Omental fat pad (tissue), 4 donors: Measurements from ENCODE around the gene IL17F. TPM values are rescaled to one million over a fixed set of nuclear protein-coding genes. Genes with fewer than 3 reads are reported as not detected.

Source experiments
- ATAC-seq: fragments of 150-250 bp; one replicate; pipeline ENCODE4 v1.9.1; 2016; ENCODE audit warnings: mild to moderate bottlenecking, moderate library complexity; ENCODE audit not compliant: low FRiP score
- DNase-seq: peaks from one replicate; pipeline ENCODE4 v3.0.0-alpha.2; 2019; ENCODE audit warnings: low spot score
- total RNA-seq, 4 donors: library from RNA; depleted of rRNA; stranded (reverse); fragments of >200 nt; gene quantifications; one replicate each; pipeline ENCODE4 v1.1.0, GENCODE V29; 2016
- TF ChIP-seq, protein P1 (sequence below), 3 donors: fragments of 450-650 bp; IDR thresholded peaks; one replicate each; pipeline ENCODE4 v1.5.1; 2016 to 2017; ENCODE audit warnings: antibody characterized with exemption in 3 of 3, mild to moderate bottlenecking in 3 of 3, moderate library complexity in 2 of 3

The IL17F gene
- total RNA-seq, 4 donors from 2014 or later = not detected

DNA sequence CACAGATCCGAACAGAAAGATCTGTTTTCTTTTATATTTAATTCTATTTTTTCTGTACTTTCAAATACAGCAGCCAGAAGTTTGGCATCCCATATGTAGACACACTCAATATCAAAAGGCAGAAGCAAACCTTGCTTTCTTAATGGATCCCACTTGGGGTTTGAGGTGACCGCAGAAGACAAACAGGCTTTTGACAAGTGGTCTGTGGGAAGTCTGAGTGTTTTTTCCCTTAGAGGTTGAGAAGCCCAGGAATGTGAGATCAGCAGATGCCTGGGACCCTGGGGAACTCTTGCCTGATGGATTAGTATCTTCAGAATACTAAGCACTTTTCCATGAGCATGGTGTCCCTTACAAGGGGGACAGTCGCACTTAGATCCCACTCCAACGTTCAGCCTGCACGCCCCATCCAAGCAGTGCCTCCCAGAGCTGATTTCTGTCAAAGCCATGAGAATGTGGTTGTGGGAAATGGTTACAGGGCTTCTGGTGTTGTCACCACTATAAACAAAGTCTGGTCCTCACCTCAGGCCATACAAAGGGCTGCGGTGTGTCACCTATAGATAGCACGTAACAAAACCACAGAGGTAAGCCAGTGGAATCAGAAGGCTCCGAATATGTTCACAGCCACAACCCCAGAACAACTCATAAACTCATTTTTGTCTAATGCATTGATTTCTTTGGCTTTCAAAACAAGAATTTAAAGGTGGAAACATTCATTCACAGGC lies 12.7 kb downstream of the IL17F start:
- DNase-seq = no peak
- ATAC-seq = no peak
- TF ChIP-seq, protein P1, sequence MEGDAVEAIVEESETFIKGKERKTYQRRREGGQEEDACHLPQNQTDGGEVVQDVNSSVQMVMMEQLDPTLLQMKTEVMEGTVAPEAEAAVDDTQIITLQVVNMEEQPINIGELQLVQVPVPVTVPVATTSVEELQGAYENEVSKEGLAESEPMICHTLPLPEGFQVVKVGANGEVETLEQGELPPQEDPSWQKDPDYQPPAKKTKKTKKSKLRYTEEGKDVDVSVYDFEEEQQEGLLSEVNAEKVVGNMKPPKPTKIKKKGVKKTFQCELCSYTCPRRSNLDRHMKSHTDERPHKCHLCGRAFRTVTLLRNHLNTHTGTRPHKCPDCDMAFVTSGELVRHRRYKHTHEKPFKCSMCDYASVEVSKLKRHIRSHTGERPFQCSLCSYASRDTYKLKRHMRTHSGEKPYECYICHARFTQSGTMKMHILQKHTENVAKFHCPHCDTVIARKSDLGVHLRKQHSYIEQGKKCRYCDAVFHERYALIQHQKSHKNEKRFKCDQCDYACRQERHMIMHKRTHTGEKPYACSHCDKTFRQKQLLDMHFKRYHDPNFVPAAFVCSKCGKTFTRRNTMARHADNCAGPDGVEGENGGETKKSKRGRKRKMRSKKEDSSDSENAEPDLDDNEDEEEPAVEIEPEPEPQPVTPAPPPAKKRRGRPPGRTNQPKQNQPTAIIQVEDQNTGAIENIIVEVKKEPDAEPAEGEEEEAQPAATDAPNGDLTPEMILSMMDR (IDR thresholded peaks at IDR 0.05) = no peak

- DNase-seq (no peak), ATAC-seq (no peak)
- TF ChIP-seq, protein P1 (IDR thresholded peaks at IDR 0.05) = no peak
These were observed 13.6 kb downstream of the IL17F start for GRCh38 chr6:52230685-52231084.

DNA sequence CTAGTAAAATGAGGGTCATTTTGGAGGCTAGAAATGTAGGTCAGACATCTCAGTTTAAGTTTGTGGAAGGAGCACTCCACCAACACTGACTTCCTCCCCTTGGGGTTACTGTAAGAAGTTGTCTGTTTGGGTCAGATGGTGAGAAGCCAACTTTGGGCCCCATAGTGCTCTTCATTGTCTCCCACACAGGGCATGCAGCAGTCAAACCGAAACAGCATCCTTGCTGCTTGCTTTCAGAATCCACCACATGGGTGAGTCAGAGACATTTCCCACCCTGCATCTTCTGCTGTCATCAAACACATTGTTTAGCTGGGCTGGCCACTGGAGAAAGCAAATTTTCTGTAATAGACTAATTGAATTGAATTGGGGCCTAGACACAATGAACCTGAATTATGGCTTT lies 16.8 kb downstream of the IL17F start:
- TF ChIP-seq, protein P1 (IDR thresholded peaks at IDR 0.05) = no peak
- ATAC-seq (no peak), DNase-seq (no peak)

DNA sequence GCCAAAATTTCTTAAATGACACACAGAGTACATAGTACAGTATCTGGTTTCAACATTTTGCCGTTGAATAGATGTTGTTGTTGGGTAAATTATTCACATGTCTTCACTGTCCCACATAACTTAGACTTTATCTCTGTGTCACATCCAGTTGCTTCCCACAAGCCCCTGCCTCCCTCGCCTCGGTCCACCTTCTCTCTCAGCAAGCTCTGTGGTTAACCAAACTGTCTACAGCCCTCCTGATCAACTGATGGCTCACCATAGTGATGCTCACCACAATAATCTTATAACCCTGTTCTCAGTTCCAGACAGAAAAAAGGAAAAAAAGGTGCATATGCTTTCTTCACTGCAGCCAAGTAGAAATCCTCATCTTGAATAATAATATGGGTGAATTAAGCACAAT lies 23.0 kb downstream of the IL17F start:
- ATAC-seq (no peak), DNase-seq (no peak)
- TF ChIP-seq, protein P1 (IDR thresholded peaks at IDR 0.05) = no peak

- TF ChIP-seq, protein P1 (IDR thresholded peaks at IDR 0.05) = no peak
- ATAC-seq = no peak
- DNase-seq = no peak
These were observed 26.5 kb downstream of the IL17F start for GRCh38 chr6:52217761-52218160.

- TF ChIP-seq, protein P1 (IDR thresholded peaks at IDR 0.05) = no peak
- DNase-seq (no peak), ATAC-seq (no peak)
These were observed 27.2 kb downstream of the IL17F start for GRCh38 chr6:52216932-52217575.

DNA sequence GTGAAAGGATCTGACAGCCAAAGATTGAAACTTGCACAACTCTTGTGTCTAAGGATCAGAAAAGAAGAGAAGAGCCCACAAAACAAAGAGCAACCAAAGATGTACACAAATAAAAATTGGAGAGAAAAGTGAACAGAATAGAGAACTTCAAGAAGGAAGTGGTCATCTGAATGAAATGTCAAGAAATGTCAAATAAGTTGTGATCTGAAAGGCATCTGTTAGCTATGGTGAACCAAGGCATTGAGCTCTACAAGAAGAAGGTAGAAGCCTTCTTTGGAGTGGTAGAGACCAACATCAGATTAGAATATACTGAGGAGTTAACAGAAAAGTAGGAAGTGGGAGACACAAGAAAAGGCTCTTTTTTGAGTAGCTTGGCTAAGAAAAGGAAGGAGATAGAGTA lies 28.5 kb downstream of the IL17F start:
- ATAC-seq (no peak), DNase-seq (no peak)
- TF ChIP-seq, protein P1 (IDR thresholded peaks at IDR 0.05) = no peak
